Activated T-helper 1 cell treated with anti-CD3 and anti-CD28 coated beads, Interleukin-12 subunit alpha, Interleukin-12 subunit beta, Interleukin-2, Interleukin-4 antibody, amounts not matched to agents 30 ng/mL and 10 ng/mL and 1 ng/mL, durations not matched to agents 14 hours and 24 hours and 36 hours (primary cell): Measurements from ENCODE around the gene IGFL4. TPM values are rescaled to one million over a fixed set of nuclear protein-coding genes. Genes with fewer than 3 reads are reported as not detected.

Experiments used
- DNase-seq: peaks from one replicate; pipeline ENCODE4 v3.0.0; 2021; ENCODE audit warnings: low spot score
- H3K27ac Mint-ChIP-seq: one replicate; pipeline ENCODE4 v1.8.0; 2021; ENCODE audit warnings: mild to moderate bottlenecking, mixed read lengths
- H3K27me3 Mint-ChIP-seq: one replicate; pipeline ENCODE4 v1.8.0; 2022; ENCODE audit warnings: mild to moderate bottlenecking, moderate library complexity, mixed read lengths; ENCODE audit not compliant: insufficient read depth
- H3K36me3 Mint-ChIP-seq: one replicate; pipeline ENCODE4 v1.8.0; 2021; ENCODE audit warnings: low read depth, mixed read lengths
- H3K4me1 Mint-ChIP-seq: one replicate; pipeline ENCODE4 v1.8.0; 2021; ENCODE audit warnings: low read depth, mixed read lengths
- H3K4me3 Mint-ChIP-seq: one replicate; pipeline ENCODE4 v1.8.0; 2021; ENCODE audit warnings: mild to moderate bottlenecking, moderate library complexity, mixed read lengths
- H3K9me3 Mint-ChIP-seq: one replicate; pipeline ENCODE4 v1.8.0; 2021; ENCODE audit warnings: mixed read lengths
- intact Hi-C: fragments of 100-400 bp; cut with micrococcal nuclease; formaldehyde crosslinking; loops from one replicate; pipeline ENCODE4 v1.15.1; 2024
- total RNA-seq: library from RNA; stranded (reverse); gene quantifications from 2 replicates; pipeline ENCODE4 v1.2.3, GENCODE V29; 2022

Gene IGFL4
- total RNA-seq, 1 donor from 2014 or later = not detected

DNA sequence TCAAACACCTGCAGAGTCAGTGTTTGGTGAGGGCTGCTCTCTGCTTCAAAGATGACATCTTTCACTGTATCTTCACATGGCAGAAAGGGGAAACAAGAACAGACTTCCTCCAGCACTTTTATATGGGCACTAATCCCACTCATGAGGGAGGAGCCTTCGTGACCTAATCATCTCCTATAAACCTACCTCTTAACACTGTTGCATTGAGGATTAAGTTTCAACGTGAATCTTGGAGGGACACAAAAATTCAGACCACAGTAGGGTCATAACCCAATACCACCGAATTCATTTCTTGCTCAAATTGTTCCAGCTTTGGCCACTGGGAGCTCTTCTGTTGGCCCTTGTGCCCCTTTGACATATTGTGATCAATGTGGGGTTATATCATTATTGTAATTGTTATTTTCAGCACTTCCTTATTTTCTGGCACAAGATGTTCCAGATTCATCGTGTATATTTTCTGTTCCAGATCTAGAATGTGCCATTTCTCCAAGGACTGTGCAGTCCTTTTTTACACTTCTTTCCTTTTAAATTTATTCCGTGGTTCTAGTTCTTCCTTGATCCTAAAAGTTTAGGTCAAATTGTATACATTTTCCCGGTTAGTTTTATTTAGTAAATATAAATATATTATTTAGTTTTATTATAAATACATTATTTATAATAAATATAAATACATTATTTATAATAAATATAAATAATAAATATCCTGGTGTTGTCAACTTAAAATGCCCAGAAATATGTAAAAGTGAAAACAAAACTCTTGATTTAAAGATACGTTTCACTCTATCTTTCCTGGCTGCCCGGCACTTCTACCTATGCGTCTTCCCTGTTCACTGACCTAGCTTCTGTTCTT is 35.5 kb upstream of the IGFL4 start:
- H3K27me3 Mint-ChIP-seq = peaks cover 56% of the 10 kb centered on the region
- no peaks in the 10 kb centered on the region for H3K36me3 Mint-ChIP-seq
- no peak overlapping the region for H3K4me3 Mint-ChIP-seq
- H3K27ac Mint-ChIP-seq = no peak overlapping the region
- intact Hi-C loops = loop anchor here (5.0 kb wide), 1 partner anchor 49 kb away; no protein-coding TSS in a partner anchor
- H3K9me3 Mint-ChIP-seq = no peaks in the 10 kb centered on the region
- peaks cover 4% of the 10 kb centered on the region for H3K4me1 Mint-ChIP-seq
- DNase-seq = no peak

- Mint-ChIP-seq H3K4me1 (peaks cover 4% of the 10 kb centered on the region), H3K9me3 (no peaks in the 10 kb centered on the region), H3K27me3 (peaks cover 60% of the 10 kb centered on the region), H3K4me3 (no peak overlapping the region), H3K27ac (no peak overlapping the region), H3K36me3 (no peaks in the 10 kb centered on the region)
- no peak for DNase-seq
- intact Hi-C loops = no loop called here
Observed at GRCh38 chr19:46073268-46073922, 32.6 kb upstream of the IGFL4 start.

GRCh38 chr19:46069806-46070341 is 29.1 kb upstream of the IGFL4 start:
- Mint-ChIP-seq H3K36me3 (no peaks in the 10 kb centered on the region), H3K27me3 (peaks cover 51% of the 10 kb centered on the region), H3K27ac (no peak overlapping the region), H3K9me3 (no peaks in the 10 kb centered on the region), H3K4me1 (no peaks in the 10 kb centered on the region), H3K4me3 (no peak overlapping the region)
- intact Hi-C loops = no loop called here
- no peak for DNase-seq

DNA sequence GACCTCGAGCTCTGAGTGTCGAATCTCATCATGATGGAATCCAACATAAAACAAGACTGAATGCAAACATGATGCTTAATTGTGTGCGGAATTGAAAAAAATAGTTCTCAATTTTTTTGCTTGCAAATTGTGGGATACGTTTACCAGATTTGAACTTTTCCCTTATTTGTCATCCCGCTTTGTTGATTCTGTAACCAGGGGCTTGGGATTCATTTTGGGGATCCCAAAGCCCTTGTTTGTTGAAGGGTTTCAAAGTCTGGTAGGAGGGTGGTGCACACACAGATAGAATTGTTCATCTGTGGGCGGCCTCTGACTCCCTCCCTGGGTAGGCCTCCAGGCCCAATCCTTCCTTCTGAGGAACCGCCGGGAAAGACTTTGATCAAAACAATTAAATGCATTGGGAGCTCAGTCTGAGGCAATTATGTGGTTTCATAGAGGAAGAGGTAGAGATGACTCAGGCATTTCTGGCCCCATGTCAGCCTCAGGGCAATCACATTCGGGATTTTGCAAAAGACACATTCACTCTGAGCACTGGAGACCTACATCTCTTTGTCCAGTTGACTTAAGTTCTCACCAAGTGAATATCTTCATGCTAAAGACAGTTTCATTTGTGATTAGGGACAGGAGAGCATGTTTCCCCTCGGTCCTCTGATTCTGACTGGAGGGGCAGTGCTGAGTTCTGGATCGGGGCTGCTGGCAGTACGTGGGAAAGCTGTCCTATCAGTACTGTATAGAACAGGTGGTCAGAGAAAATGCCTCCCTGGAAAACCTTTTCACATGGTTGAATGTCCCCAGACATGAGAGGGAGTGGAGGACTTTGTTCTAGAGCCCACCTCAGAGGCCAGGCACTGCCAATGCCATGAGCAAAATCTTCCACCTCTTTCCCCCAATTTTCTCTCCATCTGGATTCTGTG is 27.8 kb upstream of the IGFL4 start:
- Mint-ChIP-seq H3K9me3 (no peaks in the 10 kb centered on the region), H3K27me3 (peaks cover 48% of the 10 kb centered on the region), H3K36me3 (no peaks in the 10 kb centered on the region), H3K4me1 (no peaks in the 10 kb centered on the region), H3K4me3 (no peak overlapping the region), H3K27ac (no peak overlapping the region)
- DNase-seq = no peak
- intact Hi-C loops = no loop called here

DNA sequence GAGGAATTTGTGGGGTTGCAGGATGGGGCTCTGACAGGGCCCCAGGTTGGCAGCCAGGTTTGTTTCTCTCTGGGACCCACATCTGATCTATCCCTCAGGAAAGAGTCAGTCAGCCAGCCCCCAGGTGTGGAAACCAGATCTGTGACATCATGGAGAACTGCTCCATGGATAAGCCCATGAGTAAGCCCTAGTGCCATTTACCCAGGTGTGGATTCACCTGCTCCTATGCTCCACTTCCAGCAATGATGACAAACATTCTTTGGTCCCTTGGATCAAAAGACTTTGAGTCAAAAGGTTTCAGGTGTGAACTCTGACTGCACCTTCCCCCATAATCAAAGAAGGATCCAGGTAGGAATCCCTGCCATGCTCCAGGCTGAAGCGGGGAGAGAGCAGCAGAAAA is 26.9 kb upstream of the IGFL4 start:
- Mint-ChIP-seq H3K4me3 (no peak overlapping the region), H3K36me3 (no peaks in the 10 kb centered on the region), H3K4me1 (no peaks in the 10 kb centered on the region), H3K27ac (no peak overlapping the region), H3K9me3 (no peaks in the 10 kb centered on the region), H3K27me3 (peaks cover 50% of the 10 kb centered on the region)
- no peak for DNase-seq
- intact Hi-C loops = no loop called here

- Mint-ChIP-seq H3K9me3 (no peaks in the 10 kb centered on the region), H3K4me3 (no peak overlapping the region), H3K36me3 (no peaks in the 10 kb centered on the region), H3K27me3 (peaks cover 53% of the 10 kb centered on the region), H3K4me1 (no peaks in the 10 kb centered on the region), H3K27ac (no peak overlapping the region)
- DNase-seq = no peak
- intact Hi-C loops = no loop called here
Observed at GRCh38 chr19:46066471-46066870, 25.7 kb upstream of the IGFL4 start.

DNA sequence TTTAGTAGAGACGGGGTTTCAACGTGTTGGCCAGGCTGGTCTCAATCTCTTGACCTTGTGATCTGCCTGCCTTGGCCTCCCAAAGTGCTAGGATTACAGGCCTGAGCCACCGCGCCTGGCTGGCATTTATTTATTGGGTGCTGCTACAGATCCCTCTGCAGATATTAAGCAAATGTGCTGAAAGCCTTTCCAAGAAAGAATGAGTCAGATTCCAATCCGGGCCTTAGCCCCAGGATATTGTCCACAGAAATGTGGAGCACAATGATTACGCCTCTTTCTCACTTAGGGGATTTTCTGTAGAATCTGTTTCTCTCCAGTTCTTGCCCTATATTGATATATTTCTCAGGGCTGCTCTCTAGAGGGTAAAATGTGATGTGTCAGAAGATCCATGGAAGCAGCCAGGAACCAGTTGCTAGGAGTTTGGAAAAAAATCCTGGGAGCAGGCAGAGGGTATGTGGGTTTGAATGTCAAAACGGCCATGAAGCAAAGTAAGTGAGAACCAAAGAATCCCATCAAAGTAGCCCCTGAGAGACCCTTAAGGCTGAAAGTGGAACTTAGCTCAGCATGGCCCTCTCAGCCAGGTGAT is 24.8 kb upstream of the IGFL4 start:
- DNase-seq = no peak
- Mint-ChIP-seq H3K4me1 (no peaks in the 10 kb centered on the region), H3K36me3 (no peaks in the 10 kb centered on the region), H3K4me3 (no peak overlapping the region), H3K27ac (no peak overlapping the region), H3K27me3 (peaks cover 46% of the 10 kb centered on the region), H3K9me3 (peaks cover 5% of the 10 kb centered on the region)
- intact Hi-C loops = no loop called here

- Mint-ChIP-seq H3K4me1 (no peaks in the 10 kb centered on the region), H3K36me3 (no peaks in the 10 kb centered on the region), H3K4me3 (no peak overlapping the region), H3K27me3 (peaks cover 41% of the 10 kb centered on the region), H3K27ac (no peak overlapping the region), H3K9me3 (peaks cover 21% of the 10 kb centered on the region)
- DNase-seq = no peak
- intact Hi-C loops = no loop called here
Observed at GRCh38 chr19:46063201-46063600, 22.4 kb upstream of the IGFL4 start.

GRCh38 chr19:46060012-46060411 is 19.2 kb upstream of the IGFL4 start:
- intact Hi-C loops = no loop called here
- no peak for DNase-seq
- H3K4me3 Mint-ChIP-seq = no peak overlapping the region
- no peak overlapping the region for H3K27ac Mint-ChIP-seq
- H3K36me3 Mint-ChIP-seq = no peaks in the 10 kb centered on the region
- no peaks in the 10 kb centered on the region for H3K4me1 Mint-ChIP-seq
- peaks cover 29% of the 10 kb centered on the region for H3K27me3 Mint-ChIP-seq
- H3K9me3 Mint-ChIP-seq = peaks cover 21% of the 10 kb centered on the region

- Mint-ChIP-seq H3K36me3 (no peaks in the 10 kb centered on the region), H3K4me3 (no peak overlapping the region), H3K27me3 (peaks cover 28% of the 10 kb centered on the region), H3K4me1 (no peaks in the 10 kb centered on the region), H3K27ac (no peak overlapping the region), H3K9me3 (peaks cover 21% of the 10 kb centered on the region)
- no peak for DNase-seq
- intact Hi-C loops = no loop called here
Observed at GRCh38 chr19:46058778-46059177, 18.0 kb upstream of the IGFL4 start.

- Mint-ChIP-seq H3K27me3 (peaks cover 27% of the 10 kb centered on the region), H3K36me3 (no peaks in the 10 kb centered on the region), H3K9me3 (peaks cover 21% of the 10 kb centered on the region), H3K27ac (no peak overlapping the region), H3K4me1 (no peaks in the 10 kb centered on the region), H3K4me3 (no peak overlapping the region)
- no peak for DNase-seq
- intact Hi-C loops = no loop called here
Observed at GRCh38 chr19:46056536-46056935, 15.7 kb upstream of the IGFL4 start.

DNA sequence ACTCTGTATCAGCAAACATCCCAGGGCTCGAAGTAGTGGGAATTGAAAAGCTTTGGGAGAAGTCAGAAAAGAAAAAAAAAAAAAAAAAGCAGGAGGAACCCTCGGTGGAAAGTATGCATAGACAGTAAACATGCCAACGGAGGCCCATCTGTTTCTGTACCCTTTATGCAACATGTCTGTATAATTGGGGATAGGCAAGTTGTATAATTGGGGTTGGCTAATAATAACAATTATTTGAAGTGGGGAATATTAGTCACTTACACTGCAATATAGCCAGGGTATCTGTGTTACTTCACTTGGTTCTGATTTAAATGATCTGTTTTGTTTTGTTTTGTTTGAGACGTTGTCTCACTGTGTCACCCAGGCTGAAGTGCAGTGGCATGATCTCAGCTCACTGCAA is 12.1 kb upstream of the IGFL4 start:
- DNase-seq = no peak
- H3K4me3 Mint-ChIP-seq = no peak overlapping the region
- H3K4me1 Mint-ChIP-seq = no peaks in the 10 kb centered on the region
- H3K9me3 Mint-ChIP-seq = no peaks in the 10 kb centered on the region
- H3K36me3 Mint-ChIP-seq = no peaks in the 10 kb centered on the region
- H3K27me3 Mint-ChIP-seq = peaks cover 36% of the 10 kb centered on the region
- intact Hi-C loops = no loop called here
- no peak overlapping the region for H3K27ac Mint-ChIP-seq
